Measurements from ENCODE around the gene TAF4.

The TAF4 gene

GRCh38 chr20:61964675-61965605 lies 100.7 kb downstream of the TAF4 start:
- POLR2A ChIA-PET = no interaction called here
- no peak for TF ChIP-seq CTCF (IDR thresholded peaks at IDR 0.05; ENCODE audit: insufficient read depth, low read length, missing control alignments)
- no peak overlapping the region for H3K4me3 ChIP-seq (ENCODE audit: low read depth, low read length)
- CTCF ChIA-PET = no interaction called here
- DNase-seq (ENCODE audit: low read depth, low spot score) = no peak

- TF ChIP-seq CTCF (IDR thresholded peaks at IDR 0.05; ENCODE audit: insufficient read depth, low read length, missing control alignments) = no peak
- DNase-seq (ENCODE audit: low read depth, low spot score) = no peak
- ChIA-PET CTCF (no interaction called here), POLR2A (no interaction called here)
- H3K4me3 ChIP-seq (ENCODE audit: low read depth, low read length) = no peak overlapping the region
Measured at GRCh38 chr20:61963885-61964674, 101.6 kb downstream of the TAF4 start.

GRCh38 chr20:61963149-61963548 lies 102.5 kb downstream of the TAF4 start:
- DNase-seq (ENCODE audit: low read depth, low spot score) = no peak
- no peak for TF ChIP-seq CTCF (IDR thresholded peaks at IDR 0.05; ENCODE audit: insufficient read depth, low read length, missing control alignments)
- POLR2A ChIA-PET = no interaction called here

GRCh38 chr20:61960836-61961235 lies 104.8 kb downstream of the TAF4 start:
- ChIA-PET CTCF (no interaction called here), POLR2A (no interaction called here)
- no peak for DNase-seq (ENCODE audit: low read depth, low spot score)

More at GRCh38 chr20:61963149-61963548, 102.5 kb downstream of the TAF4 start:
- no peak overlapping the region for H3K4me3 ChIP-seq (ENCODE audit: low read depth, low read length)
- CTCF ChIA-PET = no interaction called here

GRCh38 chr20:61958773-61959700 lies 106.6 kb downstream of the TAF4 start:
- ChIA-PET POLR2A (interaction anchor here (0.7 kb wide), 1 partner anchor 161 kb away, joined by 3 read pairs; no protein-coding TSS in a partner anchor), CTCF (no interaction called here)
- TF ChIP-seq CTCF (IDR thresholded peaks at IDR 0.05; ENCODE audit: insufficient read depth, low read length, missing control alignments) = no peak
- DNase-seq (ENCODE audit: low read depth, low spot score) = no peak
- no peak overlapping the region for H3K4me3 ChIP-seq (ENCODE audit: low read depth, low read length)

More at GRCh38 chr20:61960836-61961235, 104.8 kb downstream of the TAF4 start:
- no peak for TF ChIP-seq CTCF (IDR thresholded peaks at IDR 0.05; ENCODE audit: insufficient read depth, low read length, missing control alignments)
- H3K4me3 ChIP-seq (ENCODE audit: low read depth, low read length) = no peak overlapping the region
